Stimulated activated CD8-positive, alpha-beta memory T cell treated with anti-CD3 and anti-CD28 coated beads, Interleukin-15, amount 100 ng/mL, for 48 hours (primary cell): ENCODE measurements around the gene SPATA17.

Source experiments
- DNase-seq, 2 donors: peaks; one replicate each; pipeline ENCODE4 v3.0.0-alpha.2; 2020; ENCODE audit warnings: low read depth in 2 of 2

The SPATA17 gene

DNA sequence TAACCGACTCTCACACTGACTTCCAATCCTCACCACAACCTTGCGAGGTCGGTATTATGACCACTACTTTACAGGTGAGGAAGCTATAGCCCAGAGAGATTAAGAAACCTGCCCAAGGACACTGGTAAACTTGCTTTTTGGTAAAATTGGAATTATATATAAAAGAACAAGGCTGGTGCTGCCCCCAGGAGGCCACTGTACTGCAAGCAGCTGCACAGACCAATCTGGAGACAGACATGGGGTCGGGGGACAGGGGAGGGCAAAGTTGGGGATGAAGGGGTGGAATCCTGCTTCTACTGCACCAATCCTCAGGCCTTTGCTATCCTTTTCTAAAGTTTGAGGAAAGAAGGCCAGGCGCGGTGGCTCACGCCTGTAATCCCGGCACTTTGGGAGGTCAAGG is 280.8 kb downstream of the SPATA17 start:
- no peak for DNase-seq

DNA sequence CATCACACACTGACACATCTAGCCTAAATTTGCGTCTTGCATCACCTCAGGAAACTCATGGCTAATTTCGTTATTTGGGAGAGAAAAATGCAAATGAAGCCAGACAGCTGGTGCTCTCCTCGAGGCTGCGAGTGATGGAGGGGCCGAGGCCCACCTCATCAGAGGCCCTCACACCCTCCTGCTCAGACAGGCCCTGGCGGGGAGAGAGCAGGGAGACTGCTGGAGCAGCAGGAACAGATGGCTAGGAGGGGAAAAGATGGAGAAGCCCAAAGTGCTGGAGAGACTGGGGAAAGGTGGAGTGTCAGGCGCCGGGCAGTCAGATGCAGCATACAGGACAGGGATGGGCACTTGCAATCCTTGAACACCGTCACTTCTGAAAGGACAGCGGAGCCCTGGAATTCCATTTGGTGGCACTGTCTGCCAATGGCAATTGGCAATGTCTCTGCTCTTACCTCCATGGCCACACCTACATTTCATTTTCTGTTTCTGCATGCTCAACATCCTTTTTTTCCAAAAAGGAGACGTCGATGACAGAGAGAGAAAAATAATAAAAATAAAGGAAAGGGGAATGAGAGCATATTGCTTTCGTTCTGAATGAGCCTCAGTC is 286.2 kb downstream of the SPATA17 start:
- DNase-seq = no peak

DNA sequence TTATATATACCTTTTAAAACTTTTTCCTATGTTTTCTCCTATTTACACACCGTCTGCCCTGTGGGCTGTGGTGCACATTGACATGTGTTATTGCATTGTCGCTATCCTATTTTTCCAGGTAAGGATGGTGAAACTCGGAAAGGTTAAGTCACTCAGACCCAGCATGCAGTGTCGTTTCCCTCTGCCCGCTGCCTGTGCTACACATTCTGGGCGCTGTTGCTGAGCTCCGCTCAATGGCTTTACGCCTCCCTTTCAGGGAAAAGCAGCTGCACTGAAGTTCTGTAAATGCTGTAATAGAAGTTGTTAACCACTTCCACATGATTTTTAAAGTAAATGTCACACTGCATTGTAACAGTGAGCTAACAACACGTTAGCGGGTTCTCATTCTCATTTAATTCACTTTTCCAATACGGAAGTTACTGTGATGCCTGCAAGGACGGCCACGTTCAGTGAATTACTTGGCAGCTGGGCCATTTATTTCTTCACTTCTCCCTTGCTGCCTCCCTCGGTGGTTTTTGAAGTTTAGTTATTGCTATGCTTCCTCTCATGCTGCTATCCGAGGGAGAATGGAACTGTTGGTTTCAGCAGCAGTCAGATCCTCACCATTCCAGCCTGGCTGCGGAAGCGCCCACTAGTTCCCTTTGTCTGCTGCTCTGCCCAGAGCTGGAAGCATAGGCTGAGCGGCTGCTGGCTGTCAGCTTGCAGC is 288.7 kb downstream of the SPATA17 start:
- no peak for DNase-seq
